Measurements from ENCODE around the gene GUCY1A2.
"Not testable (repeated sequence)": the region's sequence is repeated elsewhere in the genome, so short reads cannot be mapped to it uniquely, and the experiment has no call there.

Gene GUCY1A2

GRCh38 chr11:106828576-106828975 is 189.7 kb downstream of the GUCY1A2 start:
- no peak for TF ChIP-seq POLR2A (IDR thresholded peaks at IDR 0.05; ENCODE audit: extremely low read depth, insufficient read length)
- no peak for TF ChIP-seq MAX (IDR thresholded peaks at IDR 0.05; ENCODE audit: low read depth, low read length)
- no peak for TF ChIP-seq CTCF (IDR thresholded peaks at IDR 0.05; ENCODE audit: low read depth, low read length)
- no peak for TF ChIP-seq MYC (IDR thresholded peaks at IDR 0.05; ENCODE audit: low read depth, low read length)
- DNase-seq (ENCODE audit: low read depth), result no peak
- no peak overlapping the region for H3K4me3 ChIP-seq (ENCODE audit: low read depth, low read length)

GRCh38 chr11:106827687-106828086 is 190.6 kb downstream of the GUCY1A2 start:
- TF ChIP-seq MAX (IDR thresholded peaks at IDR 0.05; ENCODE audit: low read depth, low read length) (no peak), MYC (IDR thresholded peaks at IDR 0.05; ENCODE audit: low read depth, low read length) (no peak), POLR2A (IDR thresholded peaks at IDR 0.05; ENCODE audit: extremely low read depth, insufficient read length) (no peak)
- no peak overlapping the region for H3K4me3 ChIP-seq (ENCODE audit: low read depth, low read length)

GRCh38 chr11:106826558-106826957 is 191.7 kb downstream of the GUCY1A2 start:
- DNase-seq (ENCODE audit: low read depth); H3K4me3 ChIP-seq (ENCODE audit: low read depth, low read length): not testable (repeated sequence)

More at GRCh38 chr11:106827687-106828086, 190.6 kb downstream of the GUCY1A2 start:
- peak; percentile 4 for DNase-seq (ENCODE audit: low read depth)

- TF ChIP-seq CTCF (IDR thresholded peaks at IDR 0.05; ENCODE audit: low read depth, low read length) (no peak), MAX (IDR thresholded peaks at IDR 0.05; ENCODE audit: low read depth, low read length) (no peak), MYC (IDR thresholded peaks at IDR 0.05; ENCODE audit: low read depth, low read length) (no peak), POLR2A (IDR thresholded peaks at IDR 0.05; ENCODE audit: extremely low read depth, insufficient read length) (no peak)
- H3K4me3 ChIP-seq (ENCODE audit: low read depth, low read length), result no peak overlapping the region
- no peak for DNase-seq (ENCODE audit: low read depth)
Observed at GRCh38 chr11:106821826-106822225, 196.4 kb downstream of the GUCY1A2 start.

- TF ChIP-seq CTCF (IDR thresholded peaks at IDR 0.05; ENCODE audit: low read depth, low read length) (no peak), MYC (IDR thresholded peaks at IDR 0.05; ENCODE audit: low read depth, low read length) (no peak), POLR2A (IDR thresholded peaks at IDR 0.05; ENCODE audit: extremely low read depth, insufficient read length) (no peak), MAX (IDR thresholded peaks at IDR 0.05; ENCODE audit: low read depth, low read length) (no peak)
- no peak overlapping the region for H3K4me3 ChIP-seq (ENCODE audit: low read depth, low read length)
- peak; percentile 16 for DNase-seq (ENCODE audit: low read depth)
Observed at GRCh38 chr11:106821291-106821690, 197.0 kb downstream of the GUCY1A2 start.

- no peak for TF ChIP-seq POLR2A (IDR thresholded peaks at IDR 0.05; ENCODE audit: extremely low read depth, insufficient read length)
- no peak for DNase-seq (ENCODE audit: low read depth)
- no peak overlapping the region for H3K4me3 ChIP-seq (ENCODE audit: low read depth, low read length)
Observed at GRCh38 chr11:106818443-106818842, 199.8 kb downstream of the GUCY1A2 start.

GRCh38 chr11:106815209-106815608 is 203.1 kb downstream of the GUCY1A2 start:
- no peak for TF ChIP-seq MAX (IDR thresholded peaks at IDR 0.05; ENCODE audit: low read depth, low read length)
- no peak for TF ChIP-seq POLR2A (IDR thresholded peaks at IDR 0.05; ENCODE audit: extremely low read depth, insufficient read length)
- no peak for TF ChIP-seq CTCF (IDR thresholded peaks at IDR 0.05; ENCODE audit: low read depth, low read length)
- no peak for TF ChIP-seq MYC (IDR thresholded peaks at IDR 0.05; ENCODE audit: low read depth, low read length)
- DNase-seq (ENCODE audit: low read depth), result no peak
- no peak overlapping the region for H3K4me3 ChIP-seq (ENCODE audit: low read depth, low read length)
